Measurements from ENCODE around the gene DYNC1H1.

The DYNC1H1 gene

GRCh38 chr14:101926620-101927019, 37.8 kb upstream of the DYNC1H1 start:
- no peak overlapping the region for H3K27ac ChIP-seq (ENCODE audit: low read depth, low read length)
- no peaks in the 10 kb centered on the region for H3K9me3 ChIP-seq (ENCODE audit: control insufficient read depth, insufficient read depth, low read length)
- H3K27me3 ChIP-seq (ENCODE audit: control insufficient read depth, insufficient read depth, low read length) = no peaks in the 10 kb centered on the region
- H3K4me1 ChIP-seq (ENCODE audit: control insufficient read depth, insufficient read depth, low read length) = no peaks in the 10 kb centered on the region; the same call in 1 of the 2 replicates
- H3K9ac ChIP-seq (ENCODE audit: low read depth, low read length) = no peak overlapping the region
- H3K4me3 ChIP-seq (ENCODE audit: low read depth, low read length) = no peak overlapping the region
- H3K36me3 ChIP-seq (ENCODE audit: control insufficient read depth, insufficient read depth, low read length) = peaks cover 8% of the 10 kb centered on the region; the same call in 1 of the 2 replicates

GRCh38 chr14:101927859-101928258, 36.5 kb upstream of the DYNC1H1 start:
- no peaks in the 10 kb centered on the region for H3K27me3 ChIP-seq (ENCODE audit: control insufficient read depth, insufficient read depth, low read length)
- H3K27ac ChIP-seq (ENCODE audit: low read depth, low read length) = no peak overlapping the region
- no peaks in the 10 kb centered on the region; the same call in 1 of the 2 replicates for H3K4me1 ChIP-seq (ENCODE audit: control insufficient read depth, insufficient read depth, low read length)
- peaks cover 8% of the 10 kb centered on the region; the same call in 1 of the 2 replicates for H3K36me3 ChIP-seq (ENCODE audit: control insufficient read depth, insufficient read depth, low read length)
- no peak overlapping the region for H3K9ac ChIP-seq (ENCODE audit: low read depth, low read length)
- no peaks in the 10 kb centered on the region for H3K9me3 ChIP-seq (ENCODE audit: control insufficient read depth, insufficient read depth, low read length)
- H3K4me3 ChIP-seq (ENCODE audit: low read depth, low read length) = no peak overlapping the region

GRCh38 chr14:101928415-101928841, 35.9 kb upstream of the DYNC1H1 start:
- H3K36me3 ChIP-seq (ENCODE audit: control insufficient read depth, insufficient read depth, low read length) = peaks cover 5% of the 10 kb centered on the region; the same call in 1 of the 2 replicates
- no peak overlapping the region for H3K27ac ChIP-seq (ENCODE audit: low read depth, low read length)
- no peak overlapping the region for H3K4me3 ChIP-seq (ENCODE audit: low read depth, low read length)
- no peak overlapping the region for H3K9ac ChIP-seq (ENCODE audit: low read depth, low read length)
- H3K27me3 ChIP-seq (ENCODE audit: control insufficient read depth, insufficient read depth, low read length) = no peaks in the 10 kb centered on the region; the same call in 1 of the 2 replicates
- no peaks in the 10 kb centered on the region; the same call in 1 of the 2 replicates for H3K4me1 ChIP-seq (ENCODE audit: control insufficient read depth, insufficient read depth, low read length)
- H3K9me3 ChIP-seq (ENCODE audit: control insufficient read depth, insufficient read depth, low read length) = no peaks in the 10 kb centered on the region

- Histone ChIP-seq H3K9ac (ENCODE audit: low read depth, low read length) (no peak overlapping the region), H3K27me3 (ENCODE audit: control insufficient read depth, insufficient read depth, low read length) (no peaks in the 10 kb centered on the region; the same call in 1 of the 2 replicates), H3K4me3 (ENCODE audit: low read depth, low read length) (no peak overlapping the region), H3K9me3 (ENCODE audit: control insufficient read depth, insufficient read depth, low read length) (no peaks in the 10 kb centered on the region), H3K27ac (ENCODE audit: low read depth, low read length) (no peak overlapping the region), H3K4me1 (ENCODE audit: control insufficient read depth, insufficient read depth, low read length) (no peaks in the 10 kb centered on the region; the same call in 1 of the 2 replicates), H3K36me3 (ENCODE audit: control insufficient read depth, insufficient read depth, low read length) (peaks cover 5% of the 10 kb centered on the region; the same call in 1 of the 2 replicates)
Measured at GRCh38 chr14:101929096-101929495, 35.3 kb upstream of the DYNC1H1 start.

- peaks cover 5% of the 10 kb centered on the region; the same call in 1 of the 2 replicates for H3K36me3 ChIP-seq (ENCODE audit: control insufficient read depth, insufficient read depth, low read length)
- H3K9ac ChIP-seq (ENCODE audit: low read depth, low read length) = no peak overlapping the region
- no peaks in the 10 kb centered on the region for H3K4me1 ChIP-seq (ENCODE audit: control insufficient read depth, insufficient read depth, low read length)
- no peaks in the 10 kb centered on the region; the same call in 1 of the 2 replicates for H3K27me3 ChIP-seq (ENCODE audit: control insufficient read depth, insufficient read depth, low read length)
- H3K4me3 ChIP-seq (ENCODE audit: low read depth, low read length) = no peak overlapping the region
- no peak overlapping the region for H3K27ac ChIP-seq (ENCODE audit: low read depth, low read length)
- no peaks in the 10 kb centered on the region for H3K9me3 ChIP-seq (ENCODE audit: control insufficient read depth, insufficient read depth, low read length)
Measured at GRCh38 chr14:101929946-101930345, 34.4 kb upstream of the DYNC1H1 start.

- Histone ChIP-seq H3K4me3 (ENCODE audit: low read depth, low read length) (no peak overlapping the region), H3K27me3 (ENCODE audit: control insufficient read depth, insufficient read depth, low read length) (peaks cover 5% of the 10 kb centered on the region; the same call in 1 of the 2 replicates), H3K9ac (ENCODE audit: low read depth, low read length) (no peak overlapping the region), H3K4me1 (ENCODE audit: control insufficient read depth, insufficient read depth, low read length) (no peaks in the 10 kb centered on the region), H3K9me3 (ENCODE audit: control insufficient read depth, insufficient read depth, low read length) (no peaks in the 10 kb centered on the region), H3K36me3 (ENCODE audit: control insufficient read depth, insufficient read depth, low read length) (no peaks in the 10 kb centered on the region), H3K27ac (ENCODE audit: low read depth, low read length) (no peak overlapping the region)
Measured at GRCh38 chr14:101932673-101933072, 31.7 kb upstream of the DYNC1H1 start.

- Histone ChIP-seq H3K4me1 (ENCODE audit: control insufficient read depth, insufficient read depth, low read length) (no peaks in the 10 kb centered on the region), H3K9ac (ENCODE audit: low read depth, low read length) (no peak overlapping the region), H3K27me3 (ENCODE audit: control insufficient read depth, insufficient read depth, low read length) (peaks cover 10% of the 10 kb centered on the region), H3K36me3 (ENCODE audit: control insufficient read depth, insufficient read depth, low read length) (no peaks in the 10 kb centered on the region), H3K4me3 (ENCODE audit: low read depth, low read length) (no peak overlapping the region), H3K27ac (ENCODE audit: low read depth, low read length) (no peak overlapping the region), H3K9me3 (ENCODE audit: control insufficient read depth, insufficient read depth, low read length) (no peaks in the 10 kb centered on the region)
Measured at GRCh38 chr14:101933209-101933608, 31.2 kb upstream of the DYNC1H1 start.

- Histone ChIP-seq H3K4me1 (ENCODE audit: control insufficient read depth, insufficient read depth, low read length) (no peaks in the 10 kb centered on the region), H3K9ac (ENCODE audit: low read depth, low read length) (no peak overlapping the region), H3K27ac (ENCODE audit: low read depth, low read length) (no peak overlapping the region), H3K9me3 (ENCODE audit: control insufficient read depth, insufficient read depth, low read length) (no peaks in the 10 kb centered on the region), H3K4me3 (ENCODE audit: low read depth, low read length) (no peak overlapping the region), H3K27me3 (ENCODE audit: control insufficient read depth, insufficient read depth, low read length) (peaks cover 21% of the 10 kb centered on the region), H3K36me3 (ENCODE audit: control insufficient read depth, insufficient read depth, low read length) (no peaks in the 10 kb centered on the region)
Measured at GRCh38 chr14:101934601-101935150, 29.7 kb upstream of the DYNC1H1 start.

GRCh38 chr14:101937926-101938767, 26.2 kb upstream of the DYNC1H1 start:
- no peaks in the 10 kb centered on the region for H3K36me3 ChIP-seq (ENCODE audit: control insufficient read depth, insufficient read depth, low read length)
- H3K27ac ChIP-seq (ENCODE audit: low read depth, low read length) = no peak overlapping the region
- no peak overlapping the region for H3K9ac ChIP-seq (ENCODE audit: low read depth, low read length)
- H3K4me3 ChIP-seq (ENCODE audit: low read depth, low read length) = no peak overlapping the region
- no peaks in the 10 kb centered on the region for H3K9me3 ChIP-seq (ENCODE audit: control insufficient read depth, insufficient read depth, low read length)
- no peaks in the 10 kb centered on the region for H3K4me1 ChIP-seq (ENCODE audit: control insufficient read depth, insufficient read depth, low read length)
- peaks cover 43% of the 10 kb centered on the region for H3K27me3 ChIP-seq (ENCODE audit: control insufficient read depth, insufficient read depth, low read length)

- Histone ChIP-seq H3K4me1 (ENCODE audit: control insufficient read depth, insufficient read depth, low read length) (peaks cover 2% of the 10 kb centered on the region; the same call in 1 of the 2 replicates), H3K27me3 (ENCODE audit: control insufficient read depth, insufficient read depth, low read length) (peaks cover 58% of the 10 kb centered on the region), H3K27ac (ENCODE audit: low read depth, low read length) (no peak overlapping the region), H3K36me3 (ENCODE audit: control insufficient read depth, insufficient read depth, low read length) (no peaks in the 10 kb centered on the region), H3K9ac (ENCODE audit: low read depth, low read length) (no peak overlapping the region), H3K9me3 (ENCODE audit: control insufficient read depth, insufficient read depth, low read length) (no peaks in the 10 kb centered on the region), H3K4me3 (ENCODE audit: low read depth, low read length) (no peak overlapping the region)
Measured at GRCh38 chr14:101939646-101940170, 24.7 kb upstream of the DYNC1H1 start.

- no peak overlapping the region for H3K4me3 ChIP-seq (ENCODE audit: low read depth, low read length)
- H3K9me3 ChIP-seq (ENCODE audit: control insufficient read depth, insufficient read depth, low read length) = no peaks in the 10 kb centered on the region
- no peak overlapping the region for H3K27ac ChIP-seq (ENCODE audit: low read depth, low read length)
- H3K36me3 ChIP-seq (ENCODE audit: control insufficient read depth, insufficient read depth, low read length) = no peaks in the 10 kb centered on the region
- H3K27me3 ChIP-seq (ENCODE audit: control insufficient read depth, insufficient read depth, low read length) = peaks cover 55% of the 10 kb centered on the region
- no peak overlapping the region for H3K9ac ChIP-seq (ENCODE audit: low read depth, low read length)
- H3K4me1 ChIP-seq (ENCODE audit: control insufficient read depth, insufficient read depth, low read length) = peaks cover 10% of the 10 kb centered on the region
Measured at GRCh38 chr14:101944451-101944850, 19.9 kb upstream of the DYNC1H1 start.

All from HUES48 (cell line).